K562 (cell line): ENCODE data around the gene RDH11. TPM values are rescaled to one million over a fixed set of nuclear protein-coding genes. Genes with fewer than 3 reads are reported as not detected.

Experiments
- ATAC-seq: fragments of 200-7000 bp; cut with Tn5 transposase; 3 replicates; pipeline ENCODE4 v1.9.1; 2020; ENCODE audit warnings: moderate library complexity
- BruUV-seq: library from RNA; stranded (reverse); fragments of 400-500 nt; replicated peaks from 2 replicates; lab custom pipeline; 2021; lab: Mats Ljungman, UMichigan
- CTCF ChIA-PET: fragments of 300-600 bp; formaldehyde crosslinking; extraction: SDS; loops from one replicate; lab custom pipeline; 2021; ENCODE audit warnings: low intra/inter-chr PET ratio; lab: Yijun Ruan, JAX
- POLR2A ChIA-PET: fragments of 300-600, 350-650 bp; sonication (Branson Sonifier 250); formaldehyde crosslinking; extraction: SDS; loops from one replicate; lab custom pipeline; 2021; ENCODE audit warnings: antibody characterized with exemption, inconsistent platforms; lab: Yijun Ruan, JAX
- DNase-seq, 4 experiments: peaks; one replicate each; pipeline versions ENCODE4 v3.0.0 to v3.0.0-alpha.2; 2011 to 2018; ENCODE audit warnings: low spot score in 3 of 4, mixed read lengths in 3 of 4; ENCODE audit errors: extremely low read depth in 1 of 4
- FAIRE-seq: peaks from 2 replicates; lab custom pipeline; 2011; peaks lifted over from hg19 to GRCh38; lab: Jason Lieb, UNC
- H2AFZ ChIP-seq: 2 replicates; pipeline ENCODE4 v1.6.0; 2011; ENCODE audit warnings: low read depth, low read length, control low read depth, inconsistent platforms
- H3K27ac ChIP-seq: fragments of 200-600 bp; 3 replicates; pipeline ENCODE4 v1.8.0; 2011; ENCODE audit warnings: low read depth, mild to moderate bottlenecking, control low read depth, inconsistent platforms, low read length, moderate library complexity, mixed read lengths; ENCODE audit errors: extremely low read depth
- H3K27me3 ChIP-seq, 2 experiments: fragments of 300-600 bp in 1 of 2; 2 replicates in 1 of 2; 3 replicates in 1 of 2; pipeline versions ENCODE4 v1.6.0 to v1.8.0; 2011; ENCODE audit warnings: inconsistent platforms in 2 of 2, low read length in 2 of 2, mild to moderate bottlenecking in 1 of 2, mixed read lengths in 1 of 2, moderate library complexity in 1 of 2; ENCODE audit not compliant: control insufficient read depth in 2 of 2, insufficient read depth in 2 of 2
- H3K36me3 ChIP-seq: fragments of 300-600 bp; 3 replicates; pipeline ENCODE4 v1.8.0; 2011; ENCODE audit warnings: mild to moderate bottlenecking, low read length, inconsistent platforms; ENCODE audit not compliant: control insufficient read depth, insufficient read depth
- H3K4me1 ChIP-seq, 2 experiments: fragments of 200-600 bp in 1 of 2; replicated peaks in 1 of 2; 2 replicates in 1 of 2; 3 replicates in 1 of 2; pipeline versions ENCODE4 v1.5.1 to v1.8.0; 2011; ENCODE audit warnings: inconsistent platforms in 2 of 2, low read length in 2 of 2, mild to moderate bottlenecking in 1 of 2, mixed read lengths in 1 of 2, moderate library complexity in 1 of 2; ENCODE audit not compliant: control insufficient read depth in 2 of 2, insufficient read depth in 2 of 2
- H3K4me2 ChIP-seq: 2 replicates; pipeline ENCODE4 v1.6.1; 2011; ENCODE audit warnings: low read length, control low read depth, inconsistent platforms, mixed read lengths; ENCODE audit not compliant: insufficient read depth
- H3K4me3 ChIP-seq: fragments of 200-600 bp; sonication (generic), shearing (Covaris generic); 2 replicates; pipeline ENCODE4 v1.5.1; 2016; ENCODE audit warnings: control low read depth, inconsistent platforms
- H3K79me2 ChIP-seq: fragments of 200-600 bp; 3 replicates; pipeline ENCODE4 v1.8.0; 2011; ENCODE audit warnings: low read length, inconsistent platforms; ENCODE audit not compliant: control insufficient read depth, insufficient read depth
- H3K9ac ChIP-seq, 2 experiments: 2 replicates each; pipeline versions ENCODE4 v1.6.0 to v1.6.1; 2011; ENCODE audit warnings: low read depth in 2 of 2, low read length in 2 of 2, control low read depth in 1 of 2, inconsistent platforms in 1 of 2, mild to moderate bottlenecking in 1 of 2, mixed read lengths in 1 of 2; ENCODE audit not compliant: insufficient read depth in 1 of 2
- H3K9me1 ChIP-seq: one replicate; pipeline ENCODE4 v1.6.0; 2011; ENCODE audit warnings: inconsistent platforms, mild to moderate bottlenecking, low read length, moderate library complexity; ENCODE audit not compliant: control insufficient read depth, insufficient read depth
- H3K9me3 ChIP-seq: replicated peaks from 2 replicates; pipeline ENCODE4 v1.5.1; 2011; ENCODE audit warnings: low read depth, low read length, inconsistent platforms; ENCODE audit not compliant: control insufficient read depth, insufficient read depth
- H4K20me1 ChIP-seq: replicated peaks from 2 replicates; pipeline ENCODE4 v1.6.1; 2011; ENCODE audit warnings: low read length, inconsistent platforms, mixed read lengths; ENCODE audit not compliant: control insufficient read depth, insufficient read depth
- ARID3B ChIP-seq: fragments of 250-450 bp; sonication (Bioruptor Pico); IDR thresholded peaks from 2 replicates; pipeline ENCODE4 v1.4.0; 2020; ENCODE audit warnings: borderline replicate concordance
- BHLHE40 ChIP-seq: IDR thresholded peaks from 2 replicates; pipeline ENCODE4 v1.6.1; 2011; ENCODE audit warnings: low read length, improper control_type of control experiment
- CLOCK ChIP-seq: fragments of 250-450 bp; sonication (Bioruptor Pico); IDR thresholded peaks from 2 replicates; pipeline ENCODE4 v1.4.0; 2020; ENCODE audit warnings: mild to moderate bottlenecking, moderate library complexity, borderline replicate concordance
- CREM ChIP-seq: IDR thresholded peaks from 2 replicates; pipeline ENCODE4 v1.6.1; 2014; ENCODE audit warnings: antibody characterized with exemption, low read depth
- FOXJ2 ChIP-seq: fragments of 200-800 bp; sonication (Bioruptor generic); IDR thresholded peaks from 2 replicates; pipeline ENCODE4 v1.6.1; 2016; ENCODE audit warnings: missing genetic modification characterization, missing compliant biosample characterization
- FOXK2 ChIP-seq, 2 experiments: fragments of 450-650 bp; IDR thresholded peaks in 1 of 2; conservative IDR thresholded peaks in 1 of 2; 2 replicates each; pipeline ENCODE4 v1.6.1; 2016; ENCODE audit warnings: low read depth in 2 of 2, mild to moderate bottlenecking in 1 of 2
- FOXP1 ChIP-seq: sonication (generic); formaldehyde crosslinking; IDR thresholded peaks from 2 replicates; pipeline ENCODE4 v1.8.0; 2022; ENCODE audit warnings: mild to moderate bottlenecking, missing genetic modification reagents
- MCM3 ChIP-seq: fragments of 450-650 bp; IDR thresholded peaks from 2 replicates; pipeline ENCODE4 v1.6.1; 2016
- MEF2D ChIP-seq: conservative IDR thresholded peaks from 2 replicates; pipeline ENCODE4 v1.6.1; 2016; ENCODE audit warnings: low read depth, missing genetic modification characterization, missing compliant biosample characterization
- RHOXF2B ChIP-seq: fragments of 250-450 bp; sonication (Bioruptor Pico); conservative IDR thresholded peaks from 2 replicates; pipeline ENCODE4 v1.5.1; 2021
- SMAD1 ChIP-seq: fragments of 150-350 bp; IDR thresholded peaks from 2 replicates; pipeline ENCODE4 v1.6.1; 2014; ENCODE audit warnings: low read length, low read depth; ENCODE audit not compliant: partially characterized antibody
- SMARCE1 ChIP-seq: fragments of 450-650 bp; IDR thresholded peaks from 2 replicates; pipeline ENCODE4 v1.7.1; 2016; ENCODE audit warnings: mild to moderate bottlenecking
- SRF ChIP-seq, 2 experiments: fragments of 250-450, 450-650 bp in 1 of 2; sonication (Bioruptor Pico) in 1 of 2; sonication (generic) in 1 of 2; formaldehyde crosslinking; IDR thresholded peaks; 2 replicates each; pipeline versions ENCODE4 v1.5.0 to v1.5.1; 2020 to 2022; ENCODE audit warnings: mild to moderate bottlenecking in 1 of 2, missing genetic modification reagents in 1 of 2
- TAF15 ChIP-seq: fragments of 200-400 bp; formaldehyde crosslinking; IDR thresholded peaks from 2 replicates; pipeline ENCODE4 v1.6.1; 2017; ENCODE audit warnings: mild to moderate bottlenecking, low read depth, low read length, moderate library complexity
- ZBED1 ChIP-seq: IDR thresholded peaks from 2 replicates; pipeline ENCODE4 v1.6.1; 2014
- ZBTB8A ChIP-seq: fragments of 450-650 bp; IDR thresholded peaks from 2 replicates; pipeline ENCODE4 v1.6.1; 2018; ENCODE audit warnings: mild to moderate bottlenecking, moderate library complexity; ENCODE audit not compliant: partially characterized antibody
- ZNF75A ChIP-seq: fragments of 450-650 bp; formaldehyde crosslinking; IDR thresholded peaks from 2 replicates; pipeline ENCODE4 v1.4.0; 2020; ENCODE audit warnings: mild to moderate bottlenecking
- WGBS: fragments of 100-300 bp; shearing (Covaris generic); methylation state at CpG from one replicate; pipeline ENCODE4 v1.1.6; 2016; ENCODE audit warnings: low coverage, mixed read lengths; ENCODE audit not compliant: insufficient coverage; ENCODE audit errors: missing lambda C conversion rate; 5-methylcytosine and 5-hydroxymethylcytosine counted together
- in situ Hi-C: fragments of 300-500 bp; cut with MboI; formaldehyde crosslinking; loops from 4 replicates; pipeline ENCODE4 v1.15.0; 2018; ENCODE audit warnings: inconsistent platforms, mixed read lengths
- intact Hi-C: fragments of 100-400 bp; cut with micrococcal nuclease; formaldehyde crosslinking; loops from 2 replicates; pipeline ENCODE4 v1.14.2; 2022
- polyA plus RNA-seq, 8 experiments: library from polyadenylated mRNA; depleted of rRNA in 4 of 8; stranded (reverse) in 5 of 8; unstranded in 3 of 8; fragments of >200 nt; fragmentation: Nextera tagmentation in 2 of 8; fragmentation: Illumina TruSeq in 1 of 8; extraction: Ambion mirVana in 2 of 8; extraction: Trizol in 1 of 8; gene quantifications; 2 replicates each; pipeline versions ENCODE4 v1.2.1 to v1.2.3, GENCODE V29; 2011 to 2014; ENCODE audit warnings: inconsistent platforms in 1 of 8, missing spikeins in 1 of 8
- total RNA-seq, 7 experiments: library from RNA; depleted of rRNA in 6 of 7; stranded (reverse); fragments of >200 nt in 6 of 7; fragmentation: Illumina TruSeq in 2 of 7; extraction: Trizol in 2 of 7; gene quantifications; 2 replicates each; pipeline versions ENCODE4 v1.2.1 to v1.2.3, GENCODE V29; 2011 to 2021; ENCODE audit warnings: low replicate concordance in 1 of 7
- TF ChIP-seq, protein P1 (sequence below): fragments of 250-450 bp; sonication (Bioruptor Pico); IDR thresholded peaks from 2 replicates; pipeline ENCODE4 v1.5.0; 2021
- TF ChIP-seq, protein P2 (sequence below): sonication (generic); formaldehyde crosslinking; IDR thresholded peaks from 2 replicates; pipeline ENCODE4 v1.8.0; 2022; ENCODE audit warnings: missing genetic modification reagents, mild to moderate bottlenecking, moderate library complexity, borderline replicate concordance

The RDH11 gene
- total and polyA plus RNA-seq, 9 of the 15 experiments (the other 6 are each of a cell fraction or from before 2014, with no cell fraction given) = 50.6 to 172 (median 70.5) TPM

- H3K9me3 ChIP-seq = no peaks in the 10 kb centered on the region
- no peak overlapping the region for H3K27ac ChIP-seq
- ChIA-PET POLR2A (interaction anchor here (0.6 to 2.1 kb wide), 6 partner anchors 8 to 177 kb away, joined by 3 to 7 read pairs (median 4); no protein-coding TSS in a partner anchor), CTCF (no interaction called here)
- no peak for DNase-seq
- in situ Hi-C loops (no loop called here), intact Hi-C loops (no loop called here)
- no peak for FAIRE-seq
- no peaks in the 10 kb centered on the region for H3K27me3 ChIP-seq
- H3K9ac ChIP-seq = no peak overlapping the region
- BruUV-seq = no TSS peak
- ATAC-seq = no peak
- no peaks in the 10 kb centered on the region; the same call in 2 of the 3 replicates for H3K36me3 ChIP-seq
- no peaks in the 10 kb centered on the region for H3K79me2 ChIP-seq
- 62% methylated on average over 4 of the region's 5 CpGs for WGBS
- peaks cover 0 to 13% of the 10 kb centered on the region in 2 experiments; a peak in 3 of 5 replicates for H3K4me1 ChIP-seq
- H3K9me1 ChIP-seq = no peaks in the 10 kb centered on the region
- no peaks in the 10 kb centered on the region for H4K20me1 ChIP-seq
- H2AFZ ChIP-seq = no peak overlapping the region
- H3K4me3 ChIP-seq = no peak overlapping the region
- H3K4me2 ChIP-seq = no peak overlapping the region
- TF ChIP-seq FOXJ2 (tag) (no peak), SMAD1 (no peak), CLOCK (no peak), ZBED1 (no peak), TAF15 (no peak), FOXP1 (CRISPR knock-in tag) (no peak), ARID3B (CRISPR knock-in tag) (no peak), BHLHE40 (no peak), MCM3 (no peak), RHOXF2B (no peak), ZNF75A (CRISPR knock-in tag) (no peak), MEF2D (tag) (no peak), SMARCE1 (no peak), ZBTB8A (no peak), FOXK2 (conservative IDR thresholded peaks at IDR 0.05 in 1 of 2, IDR thresholded peaks at IDR 0.05 in 1 of 2; ENCODE audit: low read depth in 2 of 2) (no peak), CREM (no peak), SRF (CRISPR knock-in tag; IDR thresholded peaks at IDR 0.05) (no peak)
- TF ChIP-seq, protein P1, sequence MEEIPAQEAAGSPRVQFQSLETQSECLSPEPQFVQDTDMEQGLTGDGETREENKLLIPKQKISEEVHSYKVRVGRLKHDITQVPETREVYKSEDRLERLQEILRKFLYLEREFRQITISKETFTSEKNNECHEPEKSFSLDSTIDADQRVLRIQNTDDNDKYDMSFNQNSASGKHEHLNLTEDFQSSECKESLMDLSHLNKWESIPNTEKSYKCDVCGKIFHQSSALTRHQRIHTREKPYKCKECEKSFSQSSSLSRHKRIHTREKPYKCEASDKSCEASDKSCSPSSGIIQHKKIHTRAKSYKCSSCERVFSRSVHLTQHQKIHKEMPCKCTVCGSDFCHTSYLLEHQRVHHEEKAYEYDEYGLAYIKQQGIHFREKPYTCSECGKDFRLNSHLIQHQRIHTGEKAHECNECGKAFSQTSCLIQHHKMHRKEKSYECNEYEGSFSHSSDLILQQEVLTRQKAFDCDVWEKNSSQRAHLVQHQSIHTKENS (CRISPR knock-in tag) = no peak
- TF ChIP-seq, protein P2, sequence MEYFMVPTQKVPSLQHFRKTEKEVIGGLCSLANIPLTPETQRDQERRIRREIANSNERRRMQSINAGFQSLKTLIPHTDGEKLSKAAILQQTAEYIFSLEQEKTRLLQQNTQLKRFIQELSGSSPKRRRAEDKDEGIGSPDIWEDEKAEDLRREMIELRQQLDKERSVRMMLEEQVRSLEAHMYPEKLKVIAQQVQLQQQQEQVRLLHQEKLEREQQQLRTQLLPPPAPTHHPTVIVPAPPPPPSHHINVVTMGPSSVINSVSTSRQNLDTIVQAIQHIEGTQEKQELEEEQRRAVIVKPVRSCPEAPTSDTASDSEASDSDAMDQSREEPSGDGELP = no peak
These were observed 64.6 kb downstream of the RDH11 start for GRCh38 chr14:67630938-67631337.
